Suprapubic skin (tissue), 3 donors: Measurements from ENCODE around the gene NFYB.
"Not testable (repeated sequence)": the region's sequence is repeated elsewhere in the genome, so short reads cannot be mapped to it uniquely, and the experiment has no call there.

ENCODE experiments used
- CTCF ChIP-seq, 2 donors: fragments of 200-600 bp in 1 of 2; fragments of 450-650 bp in 1 of 2; sonication (generic) in 1 of 2; IDR thresholded peaks; one replicate each; pipeline ENCODE4 v1.5.1; 2016 to 2019; ENCODE audit warnings: antibody characterized with exemption in 2 of 2, mild to moderate bottlenecking in 1 of 2, moderate library complexity in 1 of 2
- POLR2A ChIP-seq, 2 donors: fragments of 450-650 bp; IDR thresholded peaks; one replicate each; pipeline ENCODE4 v1.6.1; 2017; ENCODE audit warnings: antibody characterized with exemption in 2 of 2, mild to moderate bottlenecking in 2 of 2, moderate library complexity in 2 of 2

- not testable (repeated sequence) for TF ChIP-seq CTCF, POLR2A (IDR thresholded peaks at IDR 0.05)
Measured at GRCh38 chr12:104114834-104115586, 23.0 kb downstream of the NFYB start.
